ENCODE results near the gene PINK1. TPM values are rescaled to one million over a fixed set of nuclear protein-coding genes. Genes with fewer than 3 reads are reported as not detected.

The PINK1 gene
- total RNA-seq, 1 experiment from 2014 or later = 129 TPM

- TF ChIP-seq CTCF (conservative IDR thresholded peaks at IDR 0.05; ENCODE audit: low read depth, low read length) = no peak
- no peak for TF ChIP-seq EZH2 (IDR thresholded peaks at IDR 0.05; ENCODE audit: low read length, unreplicated experiment)
- no peak for TF ChIP-seq EZH2phosphoT487 (IDR thresholded peaks at IDR 0.05; ENCODE audit: borderline replicate concordance, low read length)
- no TSS peak for BruUV-seq (replicated peaks)
- CTCF ChIA-PET = no interaction called here
- no peak overlapping the region for H3K27ac ChIP-seq (ENCODE audit: low read length)
- H3K4me2 ChIP-seq (ENCODE audit: low read length) = no peak overlapping the region
- H3K9me3 ChIP-seq (ENCODE audit: low read length) = no peaks in the 10 kb centered on the region
- no peaks in the 10 kb centered on the region for H3K79me2 ChIP-seq (ENCODE audit: low read length)
- ATAC-seq (no peak), DNase-seq (no peak)
- no peaks in the 10 kb centered on the region for H3K27me3 ChIP-seq (ENCODE audit: low read length)
- H2AFZ ChIP-seq (ENCODE audit: low read length) = no peak overlapping the region
- peaks cover 41% of the 10 kb centered on the region for H3K4me1 ChIP-seq (ENCODE audit: insufficient read depth, low read length)
- peaks cover 6% of the 10 kb centered on the region; the same call in 1 of the 2 replicates for H3K36me3 ChIP-seq (ENCODE audit: low read depth, low read length)
- H3K9me2 ChIP-seq (replicated peaks; ENCODE audit: low read length) = no peaks in the 10 kb centered on the region
- no peak overlapping the region for H3K9ac ChIP-seq (ENCODE audit: low read length)
- H3F3A ChIP-seq (ENCODE audit: low read length, unreplicated experiment) = peaks cover 4% of the 10 kb centered on the region
- no peak overlapping the region for H3K4me3 ChIP-seq (ENCODE audit: low read length)
- no peaks in the 10 kb centered on the region for H4K20me1 ChIP-seq (ENCODE audit: low read length)
- intact Hi-C loops (cut with micrococcal nuclease) = no loop called here
- POLR2A ChIA-PET (ENCODE audit: unreplicated experiment) = no interaction called here
Observed at GRCh38 chr1:20609541-20609940, 23.7 kb upstream of the PINK1 start.

DNA sequence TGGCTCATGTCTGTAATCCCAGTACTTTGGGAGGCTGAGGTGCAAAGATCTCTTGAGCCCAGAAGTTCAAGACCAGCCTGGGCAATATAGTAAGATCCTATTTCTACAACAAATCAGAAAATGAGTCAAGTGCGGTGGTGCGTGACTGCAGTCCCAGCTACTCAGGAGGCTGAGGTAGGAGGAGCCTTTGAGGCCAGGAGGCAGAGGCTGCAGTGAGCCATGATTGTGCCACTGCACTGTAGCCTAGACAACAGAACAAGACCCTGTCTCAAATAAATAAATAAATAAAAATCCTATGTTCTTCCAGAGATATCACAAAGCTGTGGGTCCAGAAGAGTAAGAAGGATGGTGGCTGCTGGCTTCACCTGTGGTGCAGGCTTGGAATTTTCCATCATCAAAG lies 22.3 kb upstream of the PINK1 start:
- Histone ChIP-seq H3K4me3 (ENCODE audit: low read length) (no peak overlapping the region), H3K4me1 (ENCODE audit: insufficient read depth, low read length) (peaks cover 36% of the 10 kb centered on the region), H3F3A (ENCODE audit: low read length, unreplicated experiment) (peaks cover 5% of the 10 kb centered on the region), H3K9me3 (ENCODE audit: low read length) (no peaks in the 10 kb centered on the region), H3K4me2 (ENCODE audit: low read length) (no peak overlapping the region), H3K9me2 (replicated peaks; ENCODE audit: low read length) (no peaks in the 10 kb centered on the region), H3K27me3 (ENCODE audit: low read length) (no peaks in the 10 kb centered on the region), H2AFZ (ENCODE audit: low read length) (no peak overlapping the region), H4K20me1 (ENCODE audit: low read length) (no peaks in the 10 kb centered on the region), H3K27ac (ENCODE audit: low read length) (peak overlapping the region; percentile 99), H3K36me3 (ENCODE audit: low read depth, low read length) (peaks cover 8% of the 10 kb centered on the region; the same call in 1 of the 2 replicates), H3K9ac (ENCODE audit: low read length) (no peak overlapping the region), H3K79me2 (ENCODE audit: low read length) (no peaks in the 10 kb centered on the region)
- ChIA-PET POLR2A (ENCODE audit: unreplicated experiment) (interaction anchor here (0.6 to 0.7 kb wide), 2 partner anchors 129 to 934 kb away, joined by 3 read pairs; no protein-coding TSS in a partner anchor), CTCF (interaction anchor here (0.6 kb wide), 1 partner anchor 177 kb away, joined by 3 read pairs; no protein-coding TSS in a partner anchor)
- intact Hi-C loops (cut with micrococcal nuclease) = loop anchor here (5.0 kb wide), 1 partner anchor 34 kb away; no protein-coding TSS in a partner anchor
- ATAC-seq (no peak), DNase-seq (no peak)
- no TSS peak for BruUV-seq (replicated peaks)
- no peak for TF ChIP-seq EZH2 (IDR thresholded peaks at IDR 0.05; ENCODE audit: low read length, unreplicated experiment)
- no peak for TF ChIP-seq EZH2phosphoT487 (IDR thresholded peaks at IDR 0.05; ENCODE audit: borderline replicate concordance, low read length)
- no peak for TF ChIP-seq CTCF (conservative IDR thresholded peaks at IDR 0.05; ENCODE audit: low read depth, low read length)

DNA sequence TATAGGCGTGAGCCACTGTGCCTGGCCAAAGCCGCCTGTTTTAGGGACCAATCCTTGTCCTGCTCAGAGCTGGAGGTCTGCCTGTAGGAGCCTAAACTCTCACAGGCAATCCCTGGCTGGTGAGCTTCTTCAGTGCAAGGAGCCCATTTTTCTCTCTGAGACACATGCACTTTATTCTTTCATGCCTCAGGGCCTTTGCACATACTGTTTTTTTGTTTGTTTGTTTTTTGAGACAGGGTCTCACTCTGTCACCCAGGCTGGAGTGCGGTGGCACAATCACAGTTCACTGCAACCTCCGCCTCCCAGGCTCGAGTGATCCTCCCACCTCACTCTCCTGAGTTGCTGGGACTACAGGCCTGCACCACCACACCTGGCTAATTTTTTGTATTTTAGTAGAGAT lies 21.6 kb upstream of the PINK1 start:
- no peaks in the 10 kb centered on the region for H3K9me3 ChIP-seq (ENCODE audit: low read length)
- peak overlapping the region; percentile 66 for H3K9ac ChIP-seq (ENCODE audit: low read length)
- no peaks in the 10 kb centered on the region for H3K79me2 ChIP-seq (ENCODE audit: low read length)
- no TSS peak for BruUV-seq (replicated peaks)
- peaks cover 5% of the 10 kb centered on the region for H3F3A ChIP-seq (ENCODE audit: low read length, unreplicated experiment)
- ChIA-PET CTCF (interaction anchor here (0.6 kb wide), 1 partner anchor 176 kb away, joined by 3 read pairs; no protein-coding TSS in a partner anchor), POLR2A (ENCODE audit: unreplicated experiment) (interaction anchor here (0.6 kb wide), 1 partner anchor 935 kb away, joined by 3 read pairs; no protein-coding TSS in a partner anchor)
- H3K9me2 ChIP-seq (replicated peaks; ENCODE audit: low read length) = no peaks in the 10 kb centered on the region
- intact Hi-C loops (cut with micrococcal nuclease) = loop anchor here (2.0 to 5.0 kb wide), 2 partner anchors 23 to 34 kb away; no protein-coding TSS in a partner anchor
- peak overlapping the region; percentile 27; the same call in 1 of the 2 replicates for H3K4me2 ChIP-seq (ENCODE audit: low read length)
- H3K4me1 ChIP-seq (ENCODE audit: insufficient read depth, low read length) = peaks cover 36% of the 10 kb centered on the region
- DNase-seq (no peak), ATAC-seq (no peak)
- peaks cover 10% of the 10 kb centered on the region for H3K36me3 ChIP-seq (ENCODE audit: low read depth, low read length)
- H3K27ac ChIP-seq (ENCODE audit: low read length) = peak overlapping the region; percentile 99
- no peaks in the 10 kb centered on the region for H4K20me1 ChIP-seq (ENCODE audit: low read length)
- TF ChIP-seq EZH2phosphoT487 (IDR thresholded peaks at IDR 0.05; ENCODE audit: borderline replicate concordance, low read length) (no peak), EZH2 (IDR thresholded peaks at IDR 0.05; ENCODE audit: low read length, unreplicated experiment) (no peak), CTCF (conservative IDR thresholded peaks at IDR 0.05; ENCODE audit: low read depth, low read length) (no peak)
- H3K4me3 ChIP-seq (ENCODE audit: low read length) = no peak overlapping the region
- H2AFZ ChIP-seq (ENCODE audit: low read length) = no peak overlapping the region
- H3K27me3 ChIP-seq (ENCODE audit: low read length) = no peaks in the 10 kb centered on the region
